HS-27A (cell line): ENCODE measurements around the gene HBA1.
"Not testable (repeated sequence)": the region's sequence is repeated elsewhere in the genome, so short reads cannot be mapped to it uniquely, and the experiment has no call there.

ENCODE experiments used
- DNase-seq: peaks from one replicate; pipeline ENCODE4 v3.0.0-alpha.2; 2012; ENCODE audit warnings: low read depth, missing footprints

HBA1 gene

DNA sequence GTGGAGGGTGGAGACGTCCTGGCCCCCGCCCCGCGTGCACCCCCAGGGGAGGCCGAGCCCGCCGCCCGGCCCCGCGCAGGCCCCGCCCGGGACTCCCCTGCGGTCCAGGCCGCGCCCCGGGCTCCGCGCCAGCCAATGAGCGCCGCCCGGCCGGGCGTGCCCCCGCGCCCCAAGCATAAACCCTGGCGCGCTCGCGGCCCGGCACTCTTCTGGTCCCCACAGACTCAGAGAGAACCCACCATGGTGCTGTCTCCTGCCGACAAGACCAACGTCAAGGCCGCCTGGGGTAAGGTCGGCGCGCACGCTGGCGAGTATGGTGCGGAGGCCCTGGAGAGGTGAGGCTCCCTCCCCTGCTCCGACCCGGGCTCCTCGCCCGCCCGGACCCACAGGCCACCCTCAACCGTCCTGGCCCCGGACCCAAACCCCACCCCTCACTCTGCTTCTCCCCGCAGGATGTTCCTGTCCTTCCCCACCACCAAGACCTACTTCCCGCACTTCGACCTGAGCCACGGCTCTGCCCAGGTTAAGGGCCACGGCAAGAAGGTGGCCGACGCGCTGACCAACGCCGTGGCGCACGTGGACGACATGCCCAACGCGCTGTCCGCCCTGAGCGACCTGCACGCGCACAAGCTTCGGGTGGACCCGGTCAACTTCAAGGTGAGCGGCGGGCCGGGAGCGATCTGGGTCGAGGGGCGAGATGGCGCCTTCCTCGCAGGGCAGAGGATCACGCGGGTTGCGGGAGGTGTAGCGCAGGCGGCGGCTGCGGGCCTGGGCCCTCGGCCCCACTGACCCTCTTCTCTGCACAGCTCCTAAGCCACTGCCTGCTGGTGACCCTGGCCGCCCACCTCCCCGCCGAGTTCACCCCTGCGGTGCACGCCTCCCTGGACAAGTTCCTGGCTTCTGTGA lies at the start of gene HBA1:
Gene HBA1 (plus strand): TSS at position 204 of the 906 bp plus-strand sequence. CDS start 37 bp downstream, at position 241.
- DNase-seq, result not testable (repeated sequence)

GRCh38 chr16:129075-129474 lies 47.4 kb upstream of the HBA1 start:
- DNase-seq, result no peak

DNA sequence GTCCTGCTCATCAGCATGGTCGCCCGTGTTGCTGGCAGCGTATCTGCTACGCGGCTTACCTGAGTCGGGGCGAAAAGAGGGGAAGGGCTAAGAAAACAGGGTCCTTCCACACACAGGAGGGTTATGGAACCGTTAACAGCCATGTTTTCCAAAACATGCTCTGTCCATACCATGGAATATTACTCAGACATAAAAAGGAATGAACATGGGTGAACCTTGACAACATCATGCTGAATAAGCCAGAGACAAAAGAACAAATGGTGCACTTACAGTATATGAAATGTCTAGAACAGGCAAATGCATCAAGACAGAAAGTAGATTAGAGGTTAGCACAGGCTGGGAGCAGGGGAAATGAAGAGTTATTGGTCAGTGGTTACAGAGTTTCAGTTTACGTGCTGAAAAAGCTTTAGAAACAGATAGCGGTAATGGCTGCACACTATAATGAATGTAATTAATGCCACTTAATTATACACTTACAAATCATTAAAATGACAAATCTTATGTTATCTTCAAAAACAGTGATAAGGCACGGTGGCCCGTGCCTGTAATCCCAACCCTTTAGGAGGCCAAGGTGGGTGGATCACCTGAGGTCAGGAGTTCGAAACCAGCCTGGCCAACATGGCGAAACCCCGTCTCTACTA lies 45.8 kb upstream of the HBA1 start:
- no peak for DNase-seq

GRCh38 chr16:132120-132519 lies 44.4 kb upstream of the HBA1 start:
- DNase-seq, result no peak

- DNase-seq, result no peak
Observed at GRCh38 chr16:133716-134115, 42.8 kb upstream of the HBA1 start.

DNA sequence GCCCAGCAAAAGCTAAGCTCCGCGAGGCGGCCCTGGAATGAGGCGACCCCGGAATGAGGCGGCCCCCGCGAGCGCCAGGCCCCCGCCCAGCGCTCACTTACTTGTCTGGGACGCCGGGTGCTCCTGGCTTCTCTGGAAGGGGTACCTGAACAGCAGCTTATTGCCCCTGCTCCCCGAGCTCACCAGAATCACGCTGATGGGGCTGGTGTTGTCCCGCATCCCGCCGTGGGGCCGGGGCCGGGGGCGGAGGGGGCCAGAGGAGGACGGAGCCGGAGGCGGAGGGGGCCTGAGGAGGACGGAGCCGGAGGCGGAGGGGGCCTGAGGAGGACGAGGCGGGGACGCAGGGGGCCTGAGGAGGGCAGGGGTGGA lies 38.4 kb upstream of the HBA1 start:
- no peak for DNase-seq

- DNase-seq, result no peak
Observed at GRCh38 chr16:140175-140857, 36.2 kb upstream of the HBA1 start.

DNA sequence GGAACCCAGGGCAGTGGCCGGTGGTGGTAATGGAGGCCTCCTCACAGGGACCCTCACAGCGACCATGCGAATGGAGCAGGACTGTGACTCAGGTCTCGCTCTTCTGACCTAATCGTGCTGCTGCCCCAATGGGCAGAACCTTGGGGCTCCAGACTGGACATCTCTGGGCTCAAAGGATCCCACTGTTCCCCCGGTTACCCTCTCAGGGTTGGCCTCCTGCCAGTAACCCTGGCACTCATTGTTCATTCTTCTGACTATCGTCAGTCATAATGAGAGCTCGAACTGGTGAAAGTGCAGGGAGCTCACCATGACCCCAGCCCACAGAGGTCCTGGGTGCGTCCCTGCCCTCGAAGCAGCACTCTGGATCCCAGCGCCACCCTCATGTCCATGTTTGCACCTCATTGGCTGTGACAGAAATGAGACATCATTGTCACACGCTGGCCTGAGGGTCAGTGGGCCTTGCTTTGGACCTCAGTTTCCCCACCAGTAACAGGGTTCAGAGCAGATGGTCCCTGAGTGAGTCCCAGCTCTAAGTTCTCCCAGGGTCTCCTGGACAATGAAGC lies 34.0 kb upstream of the HBA1 start:
- no peak for DNase-seq

DNA sequence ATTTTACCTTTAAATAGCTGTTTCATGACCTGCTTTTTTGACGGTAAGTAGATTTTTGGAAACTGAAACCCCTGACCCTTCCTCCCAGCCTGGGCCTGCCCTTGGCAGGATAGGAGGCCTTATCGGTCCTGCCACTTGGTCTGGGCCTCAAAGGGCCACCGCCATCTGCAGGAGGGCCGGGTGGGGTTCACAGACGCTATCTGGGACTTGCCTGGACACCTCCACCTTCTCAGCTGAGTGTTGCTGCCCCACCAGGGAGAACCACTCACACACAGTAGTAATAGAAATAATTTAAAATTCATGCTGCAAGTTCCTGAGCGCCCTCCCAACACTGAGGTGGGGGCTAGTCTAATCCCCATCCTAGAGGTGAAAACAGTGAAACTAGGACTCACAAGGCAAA lies 33.4 kb upstream of the HBA1 start:
- DNase-seq, result no peak

DNA sequence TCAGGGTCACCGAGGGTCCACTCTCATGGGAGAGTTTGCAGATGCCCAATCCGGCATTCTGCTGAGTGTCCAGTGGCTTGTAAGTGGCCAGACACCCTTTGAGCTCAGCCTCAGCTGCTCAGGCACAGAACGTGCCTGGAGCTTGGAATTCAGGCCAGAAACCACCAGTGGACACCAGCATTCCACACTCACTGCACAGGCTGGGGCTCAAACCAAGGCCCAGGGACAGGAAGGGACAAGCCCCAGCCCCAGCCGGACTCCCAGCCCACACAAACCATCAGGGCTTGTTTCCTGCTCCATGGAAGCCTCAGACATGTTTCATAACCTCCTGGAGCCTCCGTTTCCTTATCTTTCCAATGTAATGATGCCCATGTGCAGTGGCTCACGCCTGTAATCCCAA lies 33.0 kb upstream of the HBA1 start:
- DNase-seq, result no peak

DNA sequence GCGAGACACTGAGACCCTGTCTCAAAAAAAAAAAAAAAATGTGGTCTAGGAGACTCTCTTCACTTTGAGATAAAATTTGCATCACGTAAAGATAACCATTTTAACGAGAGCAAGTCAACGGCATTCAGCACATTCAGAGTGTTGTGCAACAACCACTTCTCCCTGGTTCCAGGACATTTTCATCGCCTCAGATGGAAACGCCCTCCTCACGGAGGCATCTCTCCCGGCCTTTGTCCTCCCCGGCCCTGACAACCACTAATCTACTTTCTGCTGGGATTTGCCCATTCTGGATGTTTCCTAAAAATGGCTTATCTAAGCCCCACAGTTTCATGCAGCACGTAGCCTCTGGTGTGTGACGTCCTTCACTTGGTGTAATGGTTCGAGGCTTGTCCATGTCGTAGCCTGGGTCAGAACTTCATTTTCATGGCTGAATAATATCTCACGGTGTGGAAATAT lies 31.7 kb upstream of the HBA1 start:
- no peak for DNase-seq

DNA sequence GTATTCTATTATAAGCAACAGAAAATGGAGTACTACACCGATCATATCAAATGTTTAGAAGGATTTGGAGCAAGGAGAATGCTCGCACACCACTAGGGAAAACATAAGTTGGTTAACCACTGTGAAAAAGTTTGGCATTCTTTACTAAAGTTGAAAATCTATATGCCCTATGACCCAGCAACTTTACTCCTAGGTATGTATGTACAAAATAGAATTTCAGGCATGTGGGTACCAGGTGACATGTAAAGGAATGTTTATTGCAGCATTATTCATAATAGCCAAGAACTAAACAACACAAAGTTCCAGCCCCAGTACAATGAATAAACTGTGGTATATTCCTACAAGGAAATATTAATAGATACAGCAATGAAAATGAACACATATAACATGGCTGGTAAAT lies 29.8 kb upstream of the HBA1 start:
- DNase-seq, result no peak

- no peak for DNase-seq
Observed at GRCh38 chr16:149024-149660, 27.3 kb upstream of the HBA1 start.

DNA sequence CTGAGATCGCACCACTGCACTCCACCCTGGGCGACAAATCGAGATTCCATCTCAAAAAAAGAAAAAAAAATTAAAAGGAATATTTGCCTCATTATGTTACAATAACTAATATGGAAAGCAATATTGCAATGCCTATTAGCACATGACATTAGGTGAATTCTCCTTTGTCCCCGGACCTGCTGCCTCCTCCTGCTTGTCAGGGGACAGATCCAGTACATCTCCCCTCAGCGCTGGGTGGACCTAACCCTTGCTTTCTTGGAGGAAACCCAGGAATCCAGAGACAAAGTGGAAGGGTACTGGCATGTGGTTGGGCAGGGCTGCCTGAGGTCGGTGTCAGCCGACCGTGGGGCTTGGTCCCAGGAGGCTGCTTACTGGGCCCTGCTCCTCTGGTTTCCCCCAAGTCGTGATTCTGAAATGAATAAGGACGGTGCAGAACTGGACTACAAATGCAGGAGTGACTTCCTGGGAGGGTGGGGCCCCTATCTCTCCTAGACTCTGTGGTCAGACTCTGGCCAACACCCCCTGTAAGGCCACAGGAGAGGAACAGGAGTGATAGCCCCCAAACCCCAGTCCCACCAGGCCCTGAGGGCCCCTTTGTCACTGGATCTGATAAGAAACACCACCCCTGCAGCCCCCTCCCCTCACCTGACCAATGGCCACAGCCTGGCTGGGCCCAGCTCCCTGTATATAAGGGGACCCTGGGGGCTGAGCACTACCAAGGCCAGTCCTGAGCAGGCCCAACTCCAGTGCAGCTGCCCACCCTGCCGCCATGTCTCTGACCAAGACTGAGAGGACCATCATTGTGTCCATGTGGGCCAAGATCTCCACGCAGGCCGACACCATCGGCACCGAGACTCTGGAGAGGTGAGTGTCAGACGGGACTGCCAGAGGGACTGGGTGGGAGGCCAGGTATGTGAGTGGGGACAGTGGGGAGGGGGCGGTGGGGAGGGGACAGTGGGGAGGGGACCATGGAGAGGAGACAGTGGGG lies 24.0 kb upstream of the HBA1 start, which contains the start of gene HBZ:
Gene HBZ (plus strand): TSS at position 504 of the 988 bp plus-strand sequence. CDS start 266 bp downstream, at position 770.
- no peak for DNase-seq

DNA sequence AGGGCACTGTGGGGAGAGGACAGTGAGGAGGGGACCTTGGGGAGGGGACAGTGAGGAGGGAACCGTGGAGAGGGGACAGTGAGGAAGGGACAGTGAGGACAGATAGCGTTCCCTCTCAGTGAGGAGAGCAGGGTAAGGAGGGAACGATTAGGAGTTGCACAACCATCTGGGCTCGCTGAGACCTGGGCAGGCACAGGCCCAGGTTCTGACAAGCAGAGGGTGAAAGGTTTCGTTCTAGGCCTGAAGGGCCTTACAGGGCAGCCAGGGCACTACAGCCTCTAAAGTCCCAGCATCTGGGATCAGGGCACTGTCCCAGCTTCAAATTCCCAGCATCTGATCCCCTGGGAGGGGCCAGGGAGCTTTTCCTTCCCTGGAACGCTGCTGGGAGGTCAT lies 23.4 kb upstream of the HBA1 start:
- not testable (repeated sequence) for DNase-seq

- DNase-seq, result not testable (repeated sequence)
Observed at GRCh38 chr16:153550-154216, 22.8 kb upstream of the HBA1 start.

DNA sequence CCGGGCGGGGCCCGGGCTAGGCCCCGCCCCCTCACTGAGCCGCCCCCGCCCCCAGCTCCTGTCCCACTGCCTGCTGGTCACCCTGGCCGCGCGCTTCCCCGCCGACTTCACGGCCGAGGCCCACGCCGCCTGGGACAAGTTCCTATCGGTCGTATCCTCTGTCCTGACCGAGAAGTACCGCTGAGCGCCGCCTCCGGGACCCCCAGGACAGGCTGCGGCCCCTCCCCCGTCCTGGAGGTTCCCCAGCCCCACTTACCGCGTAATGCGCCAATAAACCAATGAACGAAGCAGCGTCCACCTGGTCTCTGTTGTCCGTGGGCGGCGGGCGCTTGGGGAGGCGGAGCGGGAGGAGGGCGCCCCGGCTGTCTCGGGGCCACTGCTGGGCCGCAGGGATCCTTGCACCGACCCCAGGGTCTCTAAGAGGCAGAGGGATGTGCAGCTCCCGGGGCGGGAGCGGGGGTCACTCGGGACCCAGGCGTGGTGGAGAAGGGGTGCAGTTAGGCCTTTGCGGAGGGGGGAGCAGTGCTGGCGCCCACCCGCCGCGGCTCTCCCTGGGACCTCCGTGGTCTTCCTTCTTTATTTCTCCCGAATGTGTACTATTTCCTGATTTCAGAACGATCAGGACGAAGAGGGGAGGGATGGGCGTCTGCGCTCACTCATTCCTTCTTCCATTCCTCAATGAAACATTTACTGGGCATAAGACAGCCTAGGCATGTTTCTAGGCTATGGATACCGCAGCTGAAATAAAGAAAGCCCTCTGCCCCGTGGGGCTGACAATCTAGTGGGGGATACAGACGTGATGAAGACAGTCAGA lies 22.1 kb upstream of the HBA1 start:
- DNase-seq, result no peak

- no peak for DNase-seq
Observed at GRCh38 chr16:155031-155398, 21.5 kb upstream of the HBA1 start.

DNA sequence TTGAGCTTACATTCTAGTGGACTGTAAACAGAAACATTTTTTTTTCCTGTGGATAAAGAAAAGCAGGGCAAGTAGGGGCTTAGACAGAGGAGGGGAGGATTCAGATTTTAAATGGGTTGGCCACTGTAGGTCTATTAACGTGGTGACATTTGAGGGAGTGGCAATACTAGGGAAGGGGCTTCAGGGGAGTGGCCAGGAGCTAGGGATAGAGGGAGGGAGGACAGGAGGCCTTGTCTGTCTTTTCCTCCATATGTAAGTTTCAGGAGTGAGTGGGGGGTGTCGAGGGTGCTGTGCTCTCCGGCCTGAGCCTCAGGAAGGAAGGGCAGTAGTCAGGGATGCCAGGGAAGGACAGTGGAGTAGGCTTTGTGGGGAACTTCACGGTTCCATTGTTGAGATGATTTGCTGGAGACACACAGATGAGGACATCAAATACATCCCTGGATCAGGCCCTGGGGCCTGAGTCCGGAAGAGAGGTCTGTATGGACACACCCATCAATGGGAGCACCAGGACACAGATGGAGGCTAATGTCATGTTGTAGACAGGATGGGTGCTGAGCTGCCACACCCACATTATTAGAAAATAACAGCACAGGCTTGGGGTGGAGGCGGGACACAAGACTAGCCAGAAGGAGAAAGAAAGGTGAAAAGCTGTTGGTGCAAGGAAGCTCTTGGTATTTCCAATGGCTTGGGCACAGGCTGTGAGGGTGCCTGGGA lies 17.2 kb upstream of the HBA1 start:
- DNase-seq, result no peak
